LoVo (cell line): ENCODE data around the gene HAO1.
A peak's percentile ranks its signal among the peaks of the same experiment; 100 is the strongest.

Source experiments
- DNase-seq: peaks from one replicate; pipeline ENCODE4 v3.0.0-alpha.2; 2016; ENCODE audit warnings: low spot score

HAO1 gene

DNA sequence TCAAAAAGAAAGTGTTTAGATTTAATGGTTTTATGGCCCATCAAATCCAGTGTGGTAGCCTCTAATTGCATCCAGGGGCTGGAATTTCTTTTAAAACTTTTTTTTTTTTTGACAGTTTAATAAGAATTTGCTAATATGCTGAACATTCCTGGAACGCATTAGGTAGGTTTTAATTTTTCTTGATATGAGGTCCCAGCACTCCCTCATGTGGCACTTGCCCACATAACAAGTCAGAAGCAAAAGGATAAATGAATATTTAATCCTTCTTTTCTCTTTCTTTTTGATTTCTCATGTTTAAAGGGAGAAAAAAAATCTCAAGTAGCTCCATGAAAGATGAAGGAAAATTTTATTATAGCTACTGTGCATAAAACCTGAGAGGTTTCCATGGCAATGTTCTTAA is 13.5 kb downstream of the HAO1 start:
- DNase-seq = no peak

DNA sequence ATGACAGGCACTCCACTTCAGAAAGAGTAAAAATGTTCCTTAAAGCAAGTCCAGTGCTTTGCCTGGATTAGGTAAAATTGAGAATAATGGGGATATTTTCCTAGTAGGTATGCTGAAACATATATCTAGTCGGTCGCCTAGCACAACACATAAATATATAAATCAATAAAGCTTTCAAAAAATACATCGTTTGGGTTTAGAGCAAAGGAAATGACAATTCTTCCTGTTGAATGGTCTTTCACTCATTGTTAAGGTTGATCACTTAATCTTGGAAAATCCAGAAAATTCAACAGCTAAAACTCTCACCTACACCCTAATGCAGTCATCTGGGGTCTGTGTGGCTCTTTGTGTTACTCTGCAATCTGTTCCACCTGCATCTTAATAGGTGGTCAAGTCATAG is 13.9 kb downstream of the HAO1 start:
- DNase-seq = no peak

DNA sequence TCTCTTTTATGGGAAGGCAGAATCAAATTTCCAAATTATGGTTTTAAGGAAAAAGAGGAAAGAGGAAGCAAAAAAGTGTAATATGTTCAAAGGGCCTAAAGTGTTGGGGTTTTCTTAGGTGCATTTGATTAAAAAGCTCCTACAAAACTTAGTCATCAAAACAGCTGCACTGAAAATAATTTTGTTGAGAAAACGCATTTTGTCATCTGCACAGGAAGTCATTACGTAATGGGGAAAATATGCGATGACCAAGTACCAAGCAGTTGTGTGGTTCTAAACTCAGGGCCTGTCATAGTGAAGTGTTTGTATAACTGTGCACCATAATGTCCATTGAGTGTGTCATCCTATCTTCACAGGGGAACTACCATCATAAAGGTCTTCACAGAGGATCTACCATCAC is 15.6 kb downstream of the HAO1 start:
- DNase-seq = no peak

DNA sequence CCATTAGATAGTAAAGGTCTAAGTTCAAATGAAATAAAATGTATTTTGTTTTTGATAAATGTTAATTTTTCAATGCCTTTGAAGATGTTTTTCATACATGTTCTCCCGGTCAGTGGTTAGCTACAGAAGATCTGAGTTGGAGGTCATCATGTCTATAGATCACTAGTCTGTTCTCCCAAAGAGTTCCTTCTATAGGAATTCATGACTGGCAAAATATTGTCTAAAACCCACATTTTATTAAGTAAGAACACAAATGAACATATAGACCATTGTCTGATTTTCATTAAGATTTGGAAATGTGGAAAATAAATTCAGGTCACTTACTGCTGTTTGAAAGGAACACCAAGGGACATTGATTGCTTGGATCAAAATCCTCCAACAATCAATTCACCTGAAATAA is 23.6 kb downstream of the HAO1 start:
- DNase-seq = no peak

DNA sequence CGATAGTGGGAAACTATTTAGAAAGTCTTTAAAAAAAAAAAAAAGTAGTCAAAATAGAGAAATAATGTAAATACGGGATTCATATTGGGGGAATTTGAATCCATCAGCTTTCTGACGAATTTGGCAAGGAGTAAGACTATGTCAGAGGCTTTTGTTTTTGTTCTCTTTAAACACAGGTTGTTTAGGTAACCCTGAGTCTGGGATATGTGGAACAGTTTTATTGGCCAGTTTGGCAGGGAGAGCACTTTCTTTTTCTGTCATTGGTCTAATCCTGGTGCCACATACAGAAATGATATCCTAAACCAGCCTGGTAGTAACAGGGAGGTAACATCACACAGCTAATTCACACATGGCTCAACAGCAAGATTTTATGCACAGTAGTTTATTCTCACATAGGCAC is 27.7 kb downstream of the HAO1 start:
- DNase-seq = no peak

DNA sequence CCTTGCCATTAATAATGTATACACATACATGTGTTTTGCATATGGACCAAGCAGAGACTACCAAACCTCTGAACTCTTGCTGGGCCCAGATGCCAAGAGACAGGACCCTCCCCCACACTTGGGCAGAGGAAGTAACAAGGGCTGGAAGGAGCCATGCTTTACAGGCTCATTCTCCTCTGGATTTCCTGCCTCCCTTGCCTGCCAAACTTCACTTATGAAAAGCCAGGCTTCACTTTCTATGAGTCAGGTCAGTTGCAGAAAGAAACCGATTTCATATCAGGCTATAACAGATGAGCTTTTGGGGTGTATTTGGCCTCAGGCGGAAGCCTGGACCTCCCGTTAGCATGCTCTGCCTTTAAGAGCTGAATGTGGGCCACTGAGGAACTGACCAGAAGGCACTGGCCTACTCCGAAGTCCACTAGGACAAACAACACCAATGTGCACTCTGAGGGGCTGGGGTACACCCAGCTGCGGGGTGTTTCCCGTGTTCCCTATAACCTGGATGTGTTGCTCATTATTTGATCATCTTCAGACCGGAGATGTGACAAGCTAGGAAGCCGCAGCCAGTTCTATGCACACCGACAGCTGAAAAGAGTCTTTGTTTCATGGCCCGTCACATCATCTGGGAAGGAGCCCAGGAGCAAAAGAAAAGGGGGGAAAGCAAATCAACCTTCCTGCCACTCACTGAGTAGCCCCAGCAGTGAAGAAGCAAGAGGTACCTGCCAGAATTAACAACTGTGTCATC is 28.5 kb downstream of the HAO1 start:
- DNase-seq = no peak

DNA sequence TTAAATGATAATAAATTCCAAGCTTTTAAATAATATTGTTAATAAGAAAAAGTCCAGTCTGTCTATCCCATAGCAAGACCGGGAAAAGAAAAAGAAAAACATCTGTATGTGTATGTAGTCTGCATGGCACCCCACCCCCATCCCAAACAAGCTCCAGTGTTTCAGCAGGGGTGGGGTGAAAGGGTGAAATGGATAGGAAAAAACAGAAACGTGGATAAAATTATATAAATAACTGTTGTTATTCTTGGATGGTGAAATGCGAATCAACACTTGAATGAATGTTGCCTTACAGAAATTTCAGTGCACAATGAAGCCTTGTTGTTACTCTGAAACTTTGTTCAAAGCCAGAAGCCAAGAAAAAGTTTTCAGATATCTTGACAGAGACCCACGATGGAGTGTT is 31.4 kb downstream of the HAO1 start:
- DNase-seq = no peak

DNA sequence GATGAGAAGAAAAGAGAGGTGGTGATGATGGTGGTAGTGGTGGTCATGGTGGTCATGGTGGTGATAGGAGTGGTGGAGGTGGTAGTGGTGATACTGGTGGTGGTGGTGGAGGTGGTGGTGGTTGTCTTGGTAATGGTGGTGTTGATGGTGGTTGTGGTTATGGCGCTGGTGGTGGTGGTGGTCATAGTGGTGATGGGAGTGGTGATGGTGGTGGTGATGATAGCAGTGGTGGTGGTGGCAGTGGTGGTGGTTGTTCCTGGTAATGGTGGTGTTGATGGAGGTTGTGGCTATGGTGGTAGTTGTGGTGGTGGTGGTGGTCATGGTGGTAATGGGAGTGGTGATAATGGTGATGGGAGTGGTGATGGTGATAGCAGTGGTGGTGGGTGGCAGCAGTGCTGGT is 36.8 kb downstream of the HAO1 start:
- no peak for DNase-seq

DNA sequence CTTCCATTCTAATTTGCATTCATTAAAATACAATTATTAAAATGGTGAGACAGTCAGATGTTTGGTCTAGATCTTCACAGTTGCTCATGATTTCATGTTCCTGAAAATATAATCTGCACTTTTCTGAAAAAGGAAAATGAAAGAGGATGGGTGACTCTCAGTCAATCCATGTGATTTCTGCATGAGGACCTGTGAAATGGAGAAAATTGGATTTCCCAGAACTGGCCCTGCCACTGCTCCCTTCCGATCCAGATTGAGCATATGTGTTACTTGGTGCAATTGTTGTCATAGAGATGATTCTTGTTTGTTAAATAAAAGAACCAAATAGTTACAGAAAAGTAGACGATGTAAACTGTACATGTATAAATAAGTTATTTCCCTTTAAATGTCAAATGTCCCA is 37.4 kb downstream of the HAO1 start:
- DNase-seq = no peak

DNA sequence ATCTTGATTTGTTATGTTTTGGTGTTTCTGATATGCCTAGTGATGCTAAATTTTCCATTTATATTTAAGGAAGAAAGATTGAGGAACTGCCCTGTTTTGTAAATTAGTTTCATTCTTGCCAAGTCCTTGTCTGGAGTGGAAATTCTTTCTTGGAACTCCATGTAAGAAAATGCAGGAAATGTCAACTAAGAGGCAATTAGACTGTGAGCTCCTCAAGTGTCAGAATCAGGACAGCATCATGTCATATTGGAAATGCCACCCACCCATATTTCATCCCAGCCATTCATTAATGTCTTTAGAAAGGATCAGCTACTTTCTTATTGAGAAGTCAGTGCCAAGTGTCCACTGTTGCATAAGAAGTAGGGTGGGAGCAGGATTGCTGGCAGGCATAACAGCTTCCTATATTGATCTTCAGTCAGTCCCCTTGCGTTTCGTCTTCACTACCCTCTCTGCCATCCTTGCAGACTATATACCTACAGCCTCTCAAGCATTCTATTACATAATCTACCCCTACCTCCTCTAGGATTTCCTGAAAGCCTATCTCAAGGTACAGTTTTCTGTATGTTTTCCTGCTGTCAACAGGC is 42.4 kb downstream of the HAO1 start:
- no peak for DNase-seq

DNA sequence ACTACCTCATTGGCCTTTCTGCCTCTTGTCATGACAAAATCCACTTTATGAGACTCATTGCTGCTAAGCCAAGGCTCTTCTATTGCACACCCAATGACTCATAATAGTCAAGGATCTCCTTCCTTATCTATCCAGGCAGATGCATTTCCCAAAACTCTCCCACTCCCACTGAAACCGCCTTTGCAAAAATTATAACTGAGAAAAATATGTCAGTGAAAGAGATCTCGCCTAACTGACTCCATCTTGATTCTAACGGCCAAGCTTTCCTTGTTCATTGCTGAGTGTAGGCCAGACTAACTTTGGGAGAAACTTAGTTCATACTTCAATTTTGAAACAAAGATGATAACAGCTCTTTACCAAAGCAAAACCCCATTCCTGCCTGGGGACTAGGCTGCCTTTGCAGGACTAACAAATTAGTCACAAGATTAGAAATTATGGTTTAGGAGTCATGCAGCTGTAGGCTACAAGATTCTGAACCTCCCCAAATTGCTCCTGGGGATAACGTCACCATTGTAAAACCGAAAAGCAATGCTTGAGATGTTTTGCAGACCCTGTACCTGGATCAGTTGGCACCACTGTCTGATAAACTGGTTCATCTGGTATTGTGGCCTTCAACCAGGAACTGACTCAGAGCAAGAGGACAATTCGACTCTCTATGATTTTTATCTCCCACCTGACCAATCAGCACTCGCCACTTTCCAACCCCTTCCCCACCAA is 47.1 kb downstream of the HAO1 start:
- DNase-seq = no peak

DNA sequence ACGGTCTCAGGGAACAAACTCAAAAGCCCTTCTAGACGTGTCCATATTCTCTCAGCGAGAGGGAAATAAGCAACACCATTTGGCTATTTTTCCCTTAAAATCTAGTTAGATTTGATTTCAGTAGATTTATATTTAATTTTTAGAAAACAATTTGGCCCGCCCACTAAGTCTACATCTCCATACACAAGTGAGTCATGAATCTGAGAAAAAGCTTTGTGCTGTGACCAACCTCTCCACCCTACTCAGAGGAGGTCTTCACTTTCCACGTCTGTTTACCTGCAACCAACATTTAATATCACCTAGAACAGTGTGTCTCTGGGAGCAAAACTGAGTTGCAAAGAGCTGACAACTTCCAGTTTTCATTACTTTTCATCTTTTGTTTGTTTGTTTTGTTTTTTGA is 48.6 kb downstream of the HAO1 start:
- DNase-seq = no peak

DNA sequence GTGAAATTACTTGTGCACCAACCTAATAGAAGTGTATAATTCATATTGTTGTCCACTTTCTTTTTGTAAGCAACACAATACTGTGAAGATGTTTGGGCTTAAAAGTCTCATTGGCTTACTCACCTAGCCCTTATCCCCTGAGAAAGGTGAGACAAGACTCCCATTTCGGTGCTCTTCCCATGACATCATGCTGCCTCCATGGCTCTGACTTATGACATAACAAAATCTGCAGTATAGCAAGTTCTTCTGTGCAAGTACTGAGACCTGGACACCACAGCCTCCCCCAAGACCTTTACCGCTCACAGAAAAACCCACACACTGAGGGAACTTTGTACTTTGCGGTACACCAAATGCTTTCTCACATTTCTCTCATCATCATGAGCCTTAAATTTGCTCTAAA is 50.5 kb downstream of the HAO1 start:
- no peak for DNase-seq

DNA sequence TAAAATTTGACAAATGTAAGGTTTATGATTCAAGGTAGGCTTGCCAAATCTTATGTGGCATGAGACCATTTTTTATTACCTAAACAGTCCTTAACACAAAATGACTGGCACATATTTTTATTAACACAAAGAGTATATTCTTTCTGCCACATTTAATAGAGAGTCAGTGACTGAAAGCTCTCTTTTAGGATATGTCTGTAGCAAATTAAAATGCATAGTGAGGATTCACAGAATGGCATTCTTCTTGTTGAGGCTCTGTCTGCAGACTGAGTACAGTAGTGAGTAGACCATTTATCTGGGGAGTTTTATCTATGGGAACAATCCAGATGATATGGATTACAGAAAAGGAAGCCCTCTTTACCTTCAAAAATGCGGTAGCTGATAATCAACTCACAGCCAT is 56.5 kb downstream of the HAO1 start:
- DNase-seq = no peak

DNA sequence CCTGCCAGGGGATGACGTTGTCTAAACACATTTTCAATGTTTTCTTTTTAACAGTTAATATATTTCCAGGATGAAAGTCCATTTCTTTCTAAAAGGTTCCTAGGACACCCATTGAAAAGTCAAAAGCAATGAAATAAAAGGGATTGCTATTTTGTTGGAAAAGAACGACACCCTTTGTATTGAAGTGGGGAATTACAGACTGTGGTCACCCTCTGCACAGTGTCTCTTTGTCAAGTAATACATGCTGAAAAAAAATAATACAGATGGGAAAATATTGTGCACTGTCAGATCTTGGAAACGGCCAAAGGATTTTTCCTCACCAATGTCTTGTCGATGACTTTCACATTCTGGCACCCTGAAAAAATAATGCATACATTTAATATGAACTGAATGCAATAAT is 56.9 kb downstream of the HAO1 start:
- DNase-seq = no peak

DNA sequence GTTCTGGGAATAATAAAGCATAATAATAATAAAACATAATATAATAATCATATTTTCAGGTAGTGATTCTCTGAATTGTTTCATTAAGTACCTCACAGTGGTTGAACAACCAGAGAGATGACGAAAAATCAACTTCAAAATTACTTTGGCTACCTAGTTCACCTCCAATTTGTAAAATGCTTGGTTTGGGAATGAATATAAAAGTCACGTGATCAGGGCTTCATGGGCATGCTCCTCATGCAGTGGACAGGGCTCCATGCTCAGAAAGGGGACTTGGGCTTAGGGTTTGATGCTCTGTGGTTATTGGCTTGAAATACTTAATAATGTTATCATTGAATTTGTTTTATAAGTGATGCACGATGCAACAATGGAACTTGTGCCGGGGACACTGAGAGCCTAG is 58.2 kb downstream of the HAO1 start:
- DNase-seq = no peak

DNA sequence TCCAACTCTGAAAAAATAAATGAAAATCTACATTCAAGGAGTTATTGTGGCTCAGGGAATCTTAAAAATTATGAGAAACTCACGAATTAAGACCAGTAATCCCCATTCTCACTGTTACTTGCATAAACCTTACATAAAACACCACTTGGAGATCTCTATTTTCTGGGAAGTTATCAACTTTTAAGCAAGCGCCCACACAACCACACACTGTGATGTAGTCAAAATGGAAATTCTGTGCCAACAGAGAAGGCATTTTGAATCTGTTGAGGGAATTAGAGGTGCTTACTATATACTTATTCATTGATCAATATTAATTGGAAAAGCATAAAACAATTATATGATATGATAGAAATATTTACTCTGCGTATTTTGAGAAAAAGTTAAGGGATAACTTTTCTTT is 58.7 kb downstream of the HAO1 start:
- DNase-seq = no peak

DNA sequence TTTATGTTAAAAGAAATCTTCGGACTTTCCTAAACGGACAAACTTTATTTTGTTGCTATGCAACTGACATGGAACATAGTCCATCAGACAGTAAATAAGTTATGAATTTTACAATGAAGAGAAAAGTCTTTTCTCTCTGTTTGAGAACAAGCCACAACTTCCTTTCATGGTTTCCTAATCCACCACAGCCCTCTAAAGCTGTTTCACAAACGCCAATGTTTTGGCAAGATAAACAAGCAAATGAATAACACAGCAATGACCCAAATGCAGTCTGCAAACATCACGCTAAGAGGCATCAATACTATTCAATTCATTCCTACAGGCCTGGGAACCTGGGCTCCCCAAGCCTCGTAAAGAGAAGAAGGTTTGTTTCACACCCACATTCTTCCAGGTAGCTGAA is 60.4 kb downstream of the HAO1 start:
- no peak for DNase-seq

DNA sequence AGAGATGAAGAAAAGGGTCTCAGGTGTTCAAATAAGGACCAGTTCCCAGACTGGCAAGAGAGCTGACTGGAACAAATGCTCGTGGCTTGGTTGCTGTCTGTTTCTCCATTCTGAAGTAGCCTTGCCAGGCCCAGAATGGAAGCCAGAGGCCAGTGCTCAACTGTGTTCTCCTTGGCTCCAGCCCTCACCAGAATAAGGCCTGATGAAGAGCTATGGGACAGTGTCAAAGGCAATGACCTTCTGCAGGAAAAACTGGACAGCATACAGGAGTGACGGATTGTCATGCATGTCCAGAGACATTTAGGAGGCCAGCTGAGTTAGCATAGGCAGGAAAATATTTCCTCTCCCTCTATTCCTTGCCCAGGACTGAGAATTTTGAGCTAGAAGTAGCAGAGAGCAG is 72.2 kb downstream of the HAO1 start:
- no peak for DNase-seq

DNA sequence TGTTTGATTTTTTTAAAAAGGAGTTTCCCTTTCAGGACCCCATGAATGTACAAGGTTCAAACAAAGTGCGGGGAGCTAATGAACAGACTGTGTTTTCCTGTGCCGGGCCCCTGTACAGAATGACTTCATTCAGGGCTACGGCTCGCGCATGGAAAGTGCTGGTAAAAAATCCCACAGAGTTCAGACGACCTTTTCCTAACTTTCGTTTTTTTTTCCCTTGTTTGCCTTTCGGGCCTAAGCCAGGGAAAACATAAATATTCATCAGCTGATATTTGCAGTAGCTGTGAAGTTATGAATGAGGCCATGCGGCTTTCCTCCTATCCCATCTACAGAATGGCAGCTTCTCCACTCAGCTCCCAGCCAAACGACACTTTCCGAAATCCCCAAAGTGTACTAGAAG is 74.0 kb downstream of the HAO1 start:
- no peak for DNase-seq

DNA sequence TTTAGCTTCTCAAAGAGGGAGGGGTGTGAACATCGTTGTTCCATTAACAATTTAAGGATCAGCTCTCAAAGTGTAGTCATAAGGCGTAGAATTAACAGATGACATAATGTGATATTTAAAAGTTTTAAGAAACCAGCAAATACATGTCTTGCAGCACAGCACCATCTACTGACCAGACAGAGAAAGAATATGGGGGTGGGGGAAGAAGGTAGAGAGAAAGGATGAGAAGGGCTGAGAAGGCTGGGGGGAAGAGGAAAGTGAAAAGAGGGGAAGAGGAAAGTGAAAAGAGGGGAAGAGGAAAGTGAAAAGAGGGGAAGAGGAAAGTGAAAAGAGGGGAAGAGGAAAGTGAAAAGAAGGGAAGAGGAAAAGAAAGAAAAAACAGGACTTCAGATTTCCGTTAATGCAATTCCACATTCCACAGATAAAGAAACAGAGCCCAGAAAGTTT is 80.9 kb downstream of the HAO1 start:
- DNase-seq = peak; percentile 23

DNA sequence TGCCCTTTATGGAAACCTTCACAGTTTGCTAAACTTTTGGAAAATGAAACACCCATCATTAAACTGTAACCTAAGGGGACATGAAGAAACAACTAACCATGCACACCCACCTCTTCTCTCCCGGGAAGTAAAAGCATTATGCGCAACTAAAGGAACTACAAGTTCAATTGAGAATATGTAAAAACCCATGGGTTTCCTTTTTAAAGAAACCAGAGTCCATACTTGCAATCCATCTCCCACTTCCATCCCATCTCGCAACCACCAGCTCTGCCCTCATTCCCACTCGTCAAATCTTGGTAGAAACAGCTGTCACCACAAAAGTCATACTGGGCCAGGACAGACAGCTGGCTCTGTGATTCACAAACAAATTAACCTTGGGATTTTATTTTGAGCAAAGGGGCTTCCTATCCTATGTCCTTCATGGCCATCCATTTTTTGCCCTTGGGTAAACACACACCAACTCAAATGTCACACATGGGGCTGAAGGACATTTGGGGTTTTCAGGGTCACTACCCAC is 81.5 kb downstream of the HAO1 start:
- DNase-seq = no peak

DNA sequence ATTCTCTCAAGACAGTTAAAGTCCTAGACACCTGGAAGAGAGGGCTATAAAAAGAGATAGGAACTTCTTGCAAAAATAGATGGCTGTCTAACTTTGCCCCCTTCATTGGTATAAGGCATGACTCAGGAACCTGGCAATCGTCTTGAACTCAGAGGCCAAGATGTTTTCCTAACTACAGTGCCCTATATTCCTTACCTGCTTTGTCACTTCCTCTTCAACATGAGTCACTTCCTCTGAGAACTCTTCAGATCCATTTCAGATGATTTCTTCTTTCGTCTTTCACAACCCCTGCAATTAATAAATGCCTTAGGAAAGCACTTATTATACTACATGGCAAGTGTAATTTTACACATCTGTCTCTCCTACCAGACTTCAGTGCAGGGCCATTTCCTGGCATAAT is 83.5 kb downstream of the HAO1 start:
- DNase-seq = peak; percentile 9
